ENCODE measurements around the gene SLC15A1.

SLC15A1 gene

DNA sequence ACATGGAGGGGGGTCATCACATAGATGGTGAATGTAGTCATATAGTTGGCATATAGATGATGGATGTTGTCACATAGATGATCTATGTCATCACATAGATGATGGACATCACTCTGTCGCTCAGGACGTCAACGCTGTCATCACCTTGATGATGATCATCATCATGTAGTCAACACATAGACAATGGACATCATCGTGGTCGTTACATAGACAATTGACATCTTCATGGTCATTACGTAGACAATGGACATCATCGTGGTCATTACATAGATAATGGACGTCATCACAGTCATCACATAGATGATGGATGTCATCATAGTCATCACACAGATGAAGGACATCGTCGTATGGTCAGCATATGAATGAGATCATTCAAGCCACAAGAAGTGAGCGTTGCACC lies 28.6 kb upstream of the SLC15A1 start:
- no peak for TF ChIP-seq ZNF24 (tag by site-specific recombination; IDR thresholded peaks at IDR 0.05)
- no peak for TF ChIP-seq GLI2 (tag by site-specific recombination; IDR thresholded peaks at IDR 0.05; ENCODE audit: borderline replicate concordance, low read depth)
- TF ChIP-seq GLIS2 (tag by site-specific recombination; IDR thresholded peaks at IDR 0.05): no peak
- TF ChIP-seq, protein P1, sequence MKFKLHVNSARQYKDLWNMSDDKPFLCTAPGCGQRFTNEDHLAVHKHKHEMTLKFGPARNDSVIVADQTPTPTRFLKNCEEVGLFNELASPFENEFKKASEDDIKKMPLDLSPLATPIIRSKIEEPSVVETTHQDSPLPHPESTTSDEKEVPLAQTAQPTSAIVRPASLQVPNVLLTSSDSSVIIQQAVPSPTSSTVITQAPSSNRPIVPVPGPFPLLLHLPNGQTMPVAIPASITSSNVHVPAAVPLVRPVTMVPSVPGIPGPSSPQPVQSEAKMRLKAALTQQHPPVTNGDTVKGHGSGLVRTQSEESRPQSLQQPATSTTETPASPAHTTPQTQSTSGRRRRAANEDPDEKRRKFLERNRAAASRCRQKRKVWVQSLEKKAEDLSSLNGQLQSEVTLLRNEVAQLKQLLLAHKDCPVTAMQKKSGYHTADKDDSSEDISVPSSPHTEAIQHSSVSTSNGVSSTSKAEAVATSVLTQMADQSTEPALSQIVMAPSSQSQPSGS (tag by site-specific recombination; IDR thresholded peaks at IDR 0.05; ENCODE audit: low read depth): peak; percentile 30; the same call in 1 of the 2 replicates
- CTCF ChIA-PET: no interaction called here

DNA sequence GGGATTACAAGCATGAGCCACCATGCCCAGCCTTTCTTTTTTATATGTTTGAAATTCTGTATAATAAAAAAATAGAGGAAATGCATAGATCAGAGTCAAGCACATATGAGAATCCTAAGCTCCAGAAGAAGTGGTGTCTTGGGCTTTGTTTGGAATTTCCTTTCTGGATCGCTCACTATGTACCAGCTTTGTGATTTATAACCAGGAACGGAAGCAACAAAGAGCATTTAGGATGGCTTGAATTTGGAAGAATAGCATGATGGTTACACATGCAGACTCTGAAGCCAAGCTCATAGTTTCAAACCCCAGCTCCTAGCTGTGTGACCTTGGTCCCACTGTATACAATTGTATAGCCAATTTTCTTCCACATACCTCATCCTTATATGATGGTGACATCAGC lies 28.0 kb upstream of the SLC15A1 start:
- ChIA-PET CTCF (no interaction called here), POLR2A (no interaction called here)

More for the DNA sequence above, 28.6 kb upstream of the SLC15A1 start:
- no peak overlapping the region for H3K4me3 ChIP-seq (ENCODE audit: low read depth, low read length)
- no peaks in the 10 kb centered on the region for H3K9me3 ChIP-seq (ENCODE audit: control insufficient read depth, insufficient read depth, low read depth, low read length)
- no peaks in the 10 kb centered on the region for H3K4me1 ChIP-seq (ENCODE audit: control insufficient read depth, insufficient read depth, low read length)
- no peaks in the 10 kb centered on the region for H3K36me3 ChIP-seq (ENCODE audit: control insufficient read depth in 2 of 2, insufficient read depth in 1 of 2, low read length in 2 of 2)
- POLR2A ChIA-PET: no interaction called here
- H3K27ac ChIP-seq (ENCODE audit: extremely low read depth, low read depth, low read length): no peak overlapping the region

DNA sequence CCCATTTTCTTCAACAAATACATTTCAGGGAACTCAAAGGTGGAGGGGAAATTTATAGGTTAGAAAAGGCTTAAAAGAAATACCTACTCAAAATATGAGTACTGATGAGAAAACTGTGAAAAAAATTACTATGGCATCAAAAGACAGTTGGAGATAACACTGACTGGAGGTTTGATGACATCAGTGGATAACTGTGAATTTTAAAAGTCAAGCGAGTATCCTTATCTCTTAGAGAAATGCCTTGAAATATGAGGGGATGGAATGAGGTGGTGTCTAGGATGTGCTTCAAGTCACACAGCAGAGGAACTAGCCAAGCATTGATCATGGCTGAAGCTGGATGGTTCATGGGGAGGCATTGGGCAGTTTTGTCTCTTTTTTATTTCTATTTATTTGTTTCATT lies 27.2 kb upstream of the SLC15A1 start:
- no peak overlapping the region for H3K4me3 ChIP-seq (ENCODE audit: low read depth, low read length)
- POLR2A ChIA-PET: no interaction called here
- H3K27ac ChIP-seq (ENCODE audit: extremely low read depth, low read depth, low read length): no peak overlapping the region
- H3K4me1 ChIP-seq (ENCODE audit: control insufficient read depth, insufficient read depth, low read length): no peaks in the 10 kb centered on the region
- no peaks in the 10 kb centered on the region for H3K9me3 ChIP-seq (ENCODE audit: control insufficient read depth, insufficient read depth, low read depth, low read length)
- CTCF ChIA-PET: no interaction called here
- no peaks in the 10 kb centered on the region for H3K36me3 ChIP-seq (ENCODE audit: control insufficient read depth in 2 of 2, insufficient read depth in 1 of 2, low read length in 2 of 2)
- TF ChIP-seq EGR2 (tag by site-specific recombination; IDR thresholded peaks at IDR 0.05; ENCODE audit: low read depth) (no peak), ZNF670 (tag by site-specific recombination; IDR thresholded peaks at IDR 0.05; ENCODE audit: low read depth) (no peak), HOXD13 (CRISPR knock-in tag; IDR thresholded peaks at IDR 0.05; ENCODE audit: borderline replicate concordance) (no peak), ZNF830 (tag by site-specific recombination; IDR thresholded peaks at IDR 0.05; ENCODE audit: low read depth) (no peak), ZFHX2 (tag by site-specific recombination; conservative IDR thresholded peaks at IDR 0.05) (no peak), GLIS2 (tag by site-specific recombination; IDR thresholded peaks at IDR 0.05) (no peak), ZNF776 (tag by site-specific recombination; IDR thresholded peaks at IDR 0.05; ENCODE audit: borderline replicate concordance) (no peak), KLF9 (tag by site-specific recombination; IDR thresholded peaks at IDR 0.05; ENCODE audit: low read depth) (no peak), ZNF558 (tag by site-specific recombination; IDR thresholded peaks at IDR 0.05) (no peak), ZNF768 (tag by site-specific recombination; IDR thresholded peaks at IDR 0.05) (no peak), GLI2 (tag by site-specific recombination; IDR thresholded peaks at IDR 0.05; ENCODE audit: borderline replicate concordance, low read depth) (no peak), ZNF302 (tag by site-specific recombination; IDR thresholded peaks at IDR 0.05; ENCODE audit: low read depth) (no peak), ZNF350 (tag by site-specific recombination; IDR thresholded peaks at IDR 0.05) (no peak)
- TF ChIP-seq, protein P2, sequence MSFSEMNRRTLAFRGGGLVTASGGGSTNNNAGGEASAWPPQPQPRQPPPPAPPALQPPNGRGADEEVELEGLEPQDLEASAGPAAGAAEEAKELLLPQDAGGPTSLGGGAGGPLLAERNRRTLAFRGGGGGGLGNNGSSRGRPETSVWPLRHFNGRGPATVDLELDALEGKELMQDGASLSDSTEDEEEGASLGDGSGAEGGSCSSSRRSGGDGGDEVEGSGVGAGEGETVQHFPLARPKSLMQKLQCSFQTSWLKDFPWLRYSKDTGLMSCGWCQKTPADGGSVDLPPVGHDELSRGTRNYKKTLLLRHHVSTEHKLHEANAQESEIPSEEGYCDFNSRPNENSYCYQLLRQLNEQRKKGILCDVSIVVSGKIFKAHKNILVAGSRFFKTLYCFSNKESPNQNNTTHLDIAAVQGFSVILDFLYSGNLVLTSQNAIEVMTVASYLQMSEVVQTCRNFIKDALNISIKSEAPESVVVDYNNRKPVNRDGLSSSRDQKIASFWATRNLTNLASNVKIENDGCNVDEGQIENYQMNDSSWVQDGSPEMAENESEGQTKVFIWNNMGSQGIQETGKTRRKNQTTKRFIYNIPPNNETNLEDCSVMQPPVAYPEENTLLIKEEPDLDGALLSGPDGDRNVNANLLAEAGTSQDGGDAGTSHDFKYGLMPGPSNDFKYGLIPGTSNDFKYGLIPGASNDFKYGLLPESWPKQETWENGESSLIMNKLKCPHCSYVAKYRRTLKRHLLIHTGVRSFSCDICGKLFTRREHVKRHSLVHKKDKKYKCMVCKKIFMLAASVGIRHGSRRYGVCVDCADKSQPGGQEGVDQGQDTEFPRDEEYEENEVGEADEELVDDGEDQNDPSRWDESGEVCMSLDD (tag by site-specific recombination; IDR thresholded peaks at IDR 0.05): no peak
- TF ChIP-seq, protein P3, sequence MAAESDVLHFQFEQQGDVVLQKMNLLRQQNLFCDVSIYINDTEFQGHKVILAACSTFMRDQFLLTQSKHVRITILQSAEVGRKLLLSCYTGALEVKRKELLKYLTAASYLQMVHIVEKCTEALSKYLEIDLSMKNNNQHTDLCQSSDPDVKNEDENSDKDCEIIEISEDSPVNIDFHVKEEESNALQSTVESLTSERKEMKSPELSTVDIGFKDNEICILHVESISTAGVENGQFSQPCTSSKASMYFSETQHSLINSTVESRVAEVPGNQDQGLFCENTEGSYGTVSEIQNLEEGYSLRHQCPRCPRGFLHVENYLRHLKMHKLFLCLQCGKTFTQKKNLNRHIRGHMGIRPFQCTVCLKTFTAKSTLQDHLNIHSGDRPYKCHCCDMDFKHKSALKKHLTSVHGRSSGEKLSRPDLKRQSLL (tag by site-specific recombination; IDR thresholded peaks at IDR 0.05): no peak

More for the DNA sequence above, 28.0 kb upstream of the SLC15A1 start:
- TF ChIP-seq ZNF473 (tag by site-specific recombination; IDR thresholded peaks at IDR 0.05) (no peak), GFI1B (tag by site-specific recombination; IDR thresholded peaks at IDR 0.05) (no peak), ZNF350 (tag by site-specific recombination; IDR thresholded peaks at IDR 0.05) (no peak), GLI2 (tag by site-specific recombination; IDR thresholded peaks at IDR 0.05; ENCODE audit: borderline replicate concordance, low read depth) (no peak), ZNF324 (tag by site-specific recombination; IDR thresholded peaks at IDR 0.05) (no peak), ZXDB (tag by site-specific recombination; IDR thresholded peaks at IDR 0.05) (no peak), OVOL3 (tag by site-specific recombination; IDR thresholded peaks at IDR 0.05) (no peak)
- TF ChIP-seq, protein P4, sequence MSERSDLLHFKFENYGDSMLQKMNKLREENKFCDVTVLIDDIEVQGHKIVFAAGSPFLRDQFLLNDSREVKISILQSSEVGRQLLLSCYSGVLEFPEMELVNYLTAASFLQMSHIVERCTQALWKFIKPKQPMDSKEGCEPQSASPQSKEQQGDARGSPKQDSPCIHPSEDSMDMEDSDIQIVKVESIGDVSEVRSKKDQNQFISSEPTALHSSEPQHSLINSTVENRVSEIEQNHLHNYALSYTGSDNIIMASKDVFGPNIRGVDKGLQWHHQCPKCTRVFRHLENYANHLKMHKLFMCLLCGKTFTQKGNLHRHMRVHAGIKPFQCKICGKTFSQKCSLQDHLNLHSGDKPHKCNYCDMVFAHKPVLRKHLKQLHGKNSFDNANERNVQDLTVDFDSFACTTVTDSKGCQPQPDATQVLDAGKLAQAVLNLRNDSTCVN (tag by site-specific recombination; optimal IDR thresholded peaks at IDR 0.05): no peak
- Histone ChIP-seq H3K36me3 (ENCODE audit: control insufficient read depth in 2 of 2, insufficient read depth in 1 of 2, low read length in 2 of 2) (no peaks in the 10 kb centered on the region), H3K4me3 (ENCODE audit: low read depth, low read length) (no peak overlapping the region), H3K27ac (ENCODE audit: extremely low read depth, low read depth, low read length) (no peak overlapping the region), H3K9me3 (ENCODE audit: control insufficient read depth, insufficient read depth, low read depth, low read length) (no peaks in the 10 kb centered on the region), H3K4me1 (ENCODE audit: control insufficient read depth, insufficient read depth, low read length) (no peaks in the 10 kb centered on the region)

Data from HEK293 (cell line).